ENCODE results near the gene MED20.
A peak's percentile ranks its signal among the peaks of the same experiment; 100 is the strongest.

The MED20 gene

DNA sequence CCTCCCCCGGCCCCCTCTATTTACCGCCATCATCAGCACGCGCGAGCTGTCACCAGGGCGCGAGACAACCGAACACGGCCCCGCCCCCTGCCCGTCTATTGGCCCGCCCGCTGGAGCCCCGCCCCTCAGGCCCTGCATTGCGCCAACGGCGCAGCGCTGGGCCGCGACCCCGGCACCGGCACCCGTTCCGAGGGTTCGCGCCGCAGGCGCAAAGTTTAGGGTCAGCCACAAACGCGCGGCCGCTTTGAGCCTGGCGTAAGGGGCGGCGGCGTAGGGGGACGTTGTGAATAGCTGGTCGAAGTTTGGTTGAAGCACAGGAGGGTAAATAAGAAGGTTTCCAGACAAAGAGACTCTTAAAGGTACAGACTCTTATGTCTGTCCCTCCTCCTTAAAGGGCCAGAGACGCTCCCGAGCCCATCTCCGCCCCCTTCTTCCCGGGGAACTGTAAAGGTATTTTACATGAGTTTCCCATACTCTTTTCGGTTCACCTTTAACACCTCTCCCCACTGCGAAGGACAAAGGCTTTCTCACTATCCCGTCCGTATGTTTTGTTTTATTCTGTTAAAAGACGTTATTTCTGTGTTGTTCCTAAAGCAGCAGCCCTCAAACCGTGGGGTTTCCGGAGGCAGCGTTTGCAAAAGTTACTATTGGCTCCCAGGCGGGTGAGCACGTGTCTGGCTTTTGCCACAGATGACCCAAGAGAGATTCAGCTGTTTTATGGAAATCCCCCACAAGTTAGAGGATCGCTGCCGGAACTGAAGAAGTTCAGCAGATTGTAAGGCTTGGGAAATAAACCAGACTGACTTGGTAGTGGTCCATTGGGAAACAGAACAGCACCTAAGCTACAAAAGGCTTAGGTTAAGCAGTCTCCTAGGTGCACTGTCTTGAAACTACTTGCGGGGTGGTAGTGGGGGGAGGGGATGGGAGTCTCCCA, 25.4 kb downstream of the MED20 start, which contains the start of gene USP49:
Gene USP49, minus strand, starts transcription at position 76 of the 934 bp plus-strand sequence. CDS start 88,392 bp downstream, outside the sequence.
- Mint-ChIP-seq H3K27ac (no peak within 1 kb of the TSS), H3K27me3 (no peaks in the 10 kb centered on the region), H3K9me3 (no peaks in the 10 kb centered on the region), H3K4me1 (peaks cover 9% of the 10 kb centered on the region), H3K4me3 (no peak within 1 kb of the TSS), H3K36me3 (no peaks in the 10 kb centered on the region)
- ATAC-seq: peak; percentile 98

DNA sequence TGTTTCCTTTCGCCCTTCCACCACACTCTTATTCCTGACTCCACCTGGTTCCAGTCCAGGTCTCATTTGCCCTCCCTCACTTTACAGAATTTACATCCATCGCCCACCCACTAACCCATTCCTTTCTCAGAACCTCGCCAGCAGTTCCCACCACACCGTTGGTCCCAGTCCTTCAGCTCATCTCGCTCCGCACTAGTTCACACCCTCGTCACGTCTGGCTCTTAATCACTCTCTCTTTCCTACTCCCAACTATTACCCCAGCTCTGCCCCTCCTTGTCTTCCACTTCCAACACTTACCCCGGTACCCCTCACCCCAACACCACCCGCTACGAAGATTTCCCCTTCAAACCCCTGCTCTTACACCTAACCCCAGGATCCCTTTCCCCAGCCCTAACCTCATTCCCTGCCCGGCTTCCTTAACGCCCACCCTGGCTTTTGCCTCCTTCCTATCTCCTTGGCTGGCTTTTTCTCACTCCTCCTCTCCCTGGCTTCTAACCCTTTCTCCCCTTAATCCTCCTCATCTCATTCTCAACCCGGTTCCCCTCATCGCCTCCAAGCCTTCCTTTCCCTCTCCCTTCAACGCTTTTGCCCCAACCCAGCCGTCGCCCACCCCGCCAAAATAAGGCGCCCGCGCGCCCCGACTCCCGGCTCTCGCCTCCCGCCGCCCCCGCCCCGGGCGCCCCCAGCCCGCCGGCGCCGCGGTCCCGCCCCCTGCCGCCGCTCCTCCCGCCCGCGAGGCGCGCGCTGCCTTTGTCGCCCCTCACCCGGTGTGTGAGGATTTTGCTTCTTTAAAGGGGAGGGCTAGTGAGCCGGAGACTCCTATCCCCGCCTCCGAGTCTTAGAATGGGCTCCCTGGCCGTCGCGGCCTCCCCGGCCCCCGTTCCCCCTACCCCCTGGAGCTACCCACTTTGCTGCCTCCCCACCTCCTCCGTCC, 26.3 kb downstream of the MED20 start:
- Mint-ChIP-seq H3K4me1 (peaks cover 9% of the 10 kb centered on the region), H3K27me3 (no peaks in the 10 kb centered on the region), H3K36me3 (no peaks in the 10 kb centered on the region), H3K4me3 (no peak overlapping the region), H3K9me3 (no peaks in the 10 kb centered on the region), H3K27ac (no peak overlapping the region)
- ATAC-seq: peak; percentile 42

DNA sequence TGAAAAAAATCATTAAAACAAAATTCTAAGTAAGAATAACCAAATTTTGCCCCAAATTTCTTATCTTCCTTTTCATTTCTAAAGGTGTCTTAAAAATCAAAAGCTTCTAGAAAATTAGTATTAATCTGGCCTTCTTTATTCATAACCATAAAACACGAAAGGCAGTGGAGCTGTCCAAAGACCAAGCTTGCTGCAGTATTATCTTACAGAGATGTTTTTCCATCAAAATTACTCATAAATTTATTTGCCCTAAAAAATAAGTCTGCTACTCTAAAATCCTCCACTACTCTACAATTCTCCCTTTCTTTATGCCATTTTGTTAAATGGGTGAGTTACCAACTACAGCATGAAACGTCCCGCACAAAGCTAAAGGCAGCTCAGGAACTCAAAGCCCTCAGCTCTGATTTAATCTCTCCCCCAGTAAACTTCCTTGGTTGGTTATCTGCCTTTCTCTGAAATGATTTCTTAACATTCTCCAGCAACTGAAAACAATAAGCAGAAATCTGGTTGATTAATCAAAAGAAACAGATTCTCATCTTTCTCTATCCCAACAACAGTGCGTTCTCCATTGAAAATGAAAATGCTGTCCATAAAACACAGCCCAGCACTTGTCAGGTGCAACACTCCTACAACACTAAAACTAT, 27.9 kb downstream of the MED20 start:
- ATAC-seq: no peak
- peaks cover 9% of the 10 kb centered on the region for H3K4me1 Mint-ChIP-seq
- H3K27ac Mint-ChIP-seq: no peak overlapping the region
- H3K36me3 Mint-ChIP-seq: no peaks in the 10 kb centered on the region
- no peaks in the 10 kb centered on the region for H3K9me3 Mint-ChIP-seq
- no peak overlapping the region for H3K4me3 Mint-ChIP-seq
- H3K27me3 Mint-ChIP-seq: no peaks in the 10 kb centered on the region

DNA sequence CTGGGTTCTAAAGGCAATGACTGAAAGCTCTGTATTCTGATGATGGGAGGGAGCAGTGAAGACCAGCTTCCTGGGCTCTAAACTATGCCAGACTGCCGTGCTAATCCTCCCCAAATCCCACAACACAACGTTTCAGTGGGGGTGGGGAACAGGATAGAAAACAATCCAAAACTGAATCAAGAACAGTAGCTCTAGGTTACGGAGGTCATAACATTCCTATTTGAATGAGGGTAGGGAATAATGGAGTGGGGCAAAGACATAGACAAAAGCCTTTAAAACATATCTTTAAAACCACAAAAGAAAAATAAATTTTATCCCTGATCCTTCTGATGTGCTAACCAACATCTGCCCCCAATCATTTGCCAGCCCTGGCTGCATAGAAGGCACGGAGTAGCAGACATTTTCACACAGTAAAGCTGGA, 33.6 kb downstream of the MED20 start:
- no peak for ATAC-seq

DNA sequence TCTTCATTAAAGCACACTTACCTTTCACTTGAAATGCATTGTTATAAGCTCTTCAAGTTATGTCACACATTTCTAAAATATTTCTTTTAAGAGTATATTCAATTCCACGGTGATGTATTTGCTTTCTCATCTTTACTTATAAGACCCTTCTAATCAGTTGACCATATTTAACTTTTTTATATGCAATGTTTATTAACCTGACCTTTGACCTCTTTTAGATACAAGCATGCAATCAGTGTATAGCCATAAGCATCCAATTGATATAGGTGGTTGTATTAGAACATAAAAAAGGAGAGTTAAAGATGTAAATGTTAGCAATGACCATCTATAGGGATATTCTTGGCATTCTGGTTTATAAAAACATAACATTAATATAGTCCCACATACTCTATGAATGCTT, 35.0 kb downstream of the MED20 start:
- Mint-ChIP-seq H3K27ac (no peak overlapping the region), H3K4me1 (no peaks in the 10 kb centered on the region), H3K4me3 (no peak overlapping the region), H3K9me3 (no peaks in the 10 kb centered on the region), H3K27me3 (no peaks in the 10 kb centered on the region), H3K36me3 (no peaks in the 10 kb centered on the region)
- ATAC-seq: no peak

More for the DNA sequence above, 33.6 kb downstream of the MED20 start:
- no peaks in the 10 kb centered on the region for H3K36me3 Mint-ChIP-seq
- no peaks in the 10 kb centered on the region for H3K27me3 Mint-ChIP-seq
- H3K4me1 Mint-ChIP-seq: no peaks in the 10 kb centered on the region
- no peak overlapping the region for H3K27ac Mint-ChIP-seq
- H3K9me3 Mint-ChIP-seq: no peaks in the 10 kb centered on the region
- no peak overlapping the region for H3K4me3 Mint-ChIP-seq

DNA sequence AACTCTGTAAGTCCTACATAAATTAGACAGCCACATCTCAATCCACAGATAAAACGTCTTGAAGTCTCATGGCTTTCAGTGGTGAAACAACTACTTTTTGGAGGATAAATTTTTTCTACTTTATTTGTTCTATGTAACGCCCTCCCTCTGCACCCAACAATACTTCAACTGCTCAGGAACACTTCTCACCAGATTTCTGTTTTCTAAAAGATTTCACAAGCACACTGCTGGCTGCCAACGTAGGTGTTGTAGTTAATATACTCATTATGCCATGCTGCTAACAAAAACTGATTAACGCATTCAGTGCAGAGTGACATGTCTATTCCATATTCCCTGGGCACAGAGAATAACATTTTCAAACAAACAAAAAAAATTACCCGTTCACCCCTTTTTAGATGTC, 36.0 kb downstream of the MED20 start:
- no peaks in the 10 kb centered on the region for H3K4me1 Mint-ChIP-seq
- H3K9me3 Mint-ChIP-seq: no peaks in the 10 kb centered on the region
- H3K36me3 Mint-ChIP-seq: no peaks in the 10 kb centered on the region
- ATAC-seq: no peak
- H3K27me3 Mint-ChIP-seq: no peaks in the 10 kb centered on the region
- no peak overlapping the region for H3K27ac Mint-ChIP-seq
- no peak overlapping the region for H3K4me3 Mint-ChIP-seq

DNA sequence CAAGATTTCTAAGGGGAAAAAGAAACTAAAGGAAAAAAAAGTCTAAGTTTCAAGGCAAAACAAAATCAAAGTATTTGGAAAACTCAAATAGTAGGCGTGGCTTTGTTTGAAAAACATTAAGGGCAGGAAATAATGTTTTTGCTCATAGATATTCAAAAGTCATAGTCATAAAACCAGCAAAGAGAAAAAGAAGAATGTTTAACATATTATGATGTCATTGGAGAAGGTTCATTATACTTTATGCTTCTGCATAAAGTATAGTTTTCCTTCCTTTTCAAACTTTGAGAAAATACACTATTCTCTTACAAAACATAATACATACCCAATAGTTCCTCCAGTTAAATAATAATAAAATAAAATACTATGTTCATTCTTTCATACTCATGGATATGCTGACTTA, 39.4 kb downstream of the MED20 start:
- Mint-ChIP-seq H3K9me3 (no peaks in the 10 kb centered on the region), H3K27me3 (no peaks in the 10 kb centered on the region), H3K4me1 (no peaks in the 10 kb centered on the region), H3K4me3 (no peak overlapping the region), H3K36me3 (no peaks in the 10 kb centered on the region), H3K27ac (no peak overlapping the region)
- no peak for ATAC-seq

DNA sequence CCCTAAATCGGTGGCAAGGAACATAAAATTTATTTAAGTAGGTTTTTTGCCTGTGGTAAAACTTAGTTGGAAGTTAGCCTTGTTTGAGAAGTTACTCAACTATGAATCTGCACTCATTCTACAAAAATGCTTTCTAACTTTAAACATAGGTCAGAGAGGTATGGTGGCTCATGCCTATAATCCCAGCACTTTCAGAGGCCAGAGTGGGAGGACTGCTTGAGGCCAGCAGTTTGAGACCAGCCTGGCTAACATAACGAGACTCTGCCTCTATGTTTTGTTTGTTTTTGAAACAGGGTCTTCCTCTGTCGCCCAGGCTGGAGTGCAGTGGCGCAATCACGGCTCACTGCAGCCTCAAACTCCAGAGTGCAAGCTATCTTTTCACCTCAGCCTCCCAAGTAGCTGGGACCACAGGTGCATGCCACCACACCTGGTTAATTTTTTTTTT, 42.0 kb downstream of the MED20 start:
- ATAC-seq: no peak
- H3K27ac Mint-ChIP-seq: no peak overlapping the region
- no peaks in the 10 kb centered on the region for H3K36me3 Mint-ChIP-seq
- no peaks in the 10 kb centered on the region for H3K27me3 Mint-ChIP-seq
- H3K9me3 Mint-ChIP-seq: no peaks in the 10 kb centered on the region
- H3K4me3 Mint-ChIP-seq: no peak overlapping the region
- H3K4me1 Mint-ChIP-seq: no peaks in the 10 kb centered on the region

DNA sequence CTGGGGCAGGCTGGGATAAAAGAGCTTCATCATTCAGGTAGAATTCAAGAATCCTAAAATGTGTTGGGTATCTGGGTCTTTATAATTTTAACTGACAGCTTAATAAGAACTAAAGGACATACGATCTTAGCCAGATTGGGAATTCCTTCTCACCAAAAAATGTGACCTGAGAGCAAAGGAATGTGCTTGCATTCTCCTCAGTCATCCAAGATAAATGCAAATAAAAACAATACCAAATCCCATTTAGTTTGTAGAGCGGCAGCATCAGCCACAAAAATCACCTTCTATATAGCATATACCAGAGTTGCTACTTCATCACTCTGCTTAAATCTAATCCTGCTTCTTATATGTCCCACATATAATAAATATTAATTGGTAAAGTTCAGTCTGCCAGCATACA, 42.7 kb downstream of the MED20 start:
- H3K27me3 Mint-ChIP-seq: no peaks in the 10 kb centered on the region
- no peaks in the 10 kb centered on the region for H3K36me3 Mint-ChIP-seq
- H3K4me3 Mint-ChIP-seq: no peak overlapping the region
- no peak for ATAC-seq
- no peaks in the 10 kb centered on the region for H3K9me3 Mint-ChIP-seq
- H3K4me1 Mint-ChIP-seq: no peaks in the 10 kb centered on the region
- H3K27ac Mint-ChIP-seq: no peak overlapping the region

DNA sequence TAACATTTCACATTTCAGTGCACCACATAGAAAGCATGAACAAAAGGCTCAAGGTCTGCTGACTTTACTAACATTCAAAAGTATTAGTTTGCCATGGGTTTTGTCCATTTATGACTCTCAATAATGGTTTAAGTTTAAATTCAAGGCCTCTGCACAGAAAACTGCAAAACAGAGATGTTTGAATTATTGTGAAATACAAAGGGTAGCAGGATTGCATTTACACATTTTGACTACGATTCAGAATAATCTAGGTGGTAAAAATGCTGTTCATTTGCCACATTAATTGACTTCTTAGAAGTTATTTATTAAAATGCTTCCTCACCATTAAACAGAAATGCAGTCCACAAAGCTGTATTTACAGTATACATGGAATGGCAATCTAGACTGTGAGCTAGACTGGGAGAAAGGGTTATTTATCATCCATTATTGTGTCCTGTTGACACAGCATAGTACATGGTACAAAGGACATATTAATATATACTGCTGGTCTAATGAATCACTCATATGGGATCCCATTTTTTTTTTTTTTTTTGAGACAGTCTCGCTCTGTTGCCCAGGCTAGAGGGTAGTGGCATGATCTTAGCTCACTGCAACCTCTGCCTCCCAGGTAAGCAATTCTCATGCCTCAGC, 43.8 kb downstream of the MED20 start:
- H3K27me3 Mint-ChIP-seq: no peaks in the 10 kb centered on the region
- no peaks in the 10 kb centered on the region for H3K9me3 Mint-ChIP-seq
- no peak overlapping the region for H3K4me3 Mint-ChIP-seq
- no peak for ATAC-seq
- no peak overlapping the region for H3K27ac Mint-ChIP-seq
- H3K36me3 Mint-ChIP-seq: no peaks in the 10 kb centered on the region
- H3K4me1 Mint-ChIP-seq: peaks cover 6% of the 10 kb centered on the region

DNA sequence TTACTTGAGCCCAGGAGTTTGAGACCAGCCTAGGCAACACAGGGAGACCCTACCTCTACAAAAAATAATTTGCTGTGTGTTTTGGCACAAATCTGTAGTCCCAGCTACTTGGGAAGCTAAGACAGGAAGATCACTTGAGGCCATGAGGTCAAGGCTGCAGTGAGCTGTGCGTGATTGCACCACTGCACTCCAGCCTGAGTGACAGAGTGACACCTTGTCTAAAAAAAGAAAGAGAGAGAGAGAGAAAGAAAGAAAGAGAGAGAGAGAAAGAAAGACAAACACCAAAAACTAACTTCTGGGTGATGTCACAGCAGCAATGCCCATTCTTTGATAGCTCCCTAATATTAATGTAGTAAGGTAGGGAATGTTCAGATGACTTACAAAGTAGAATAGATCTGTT, 46.2 kb downstream of the MED20 start:
- no peaks in the 10 kb centered on the region for H3K36me3 Mint-ChIP-seq
- no peaks in the 10 kb centered on the region for H3K27me3 Mint-ChIP-seq
- H3K4me3 Mint-ChIP-seq: no peak overlapping the region
- no peaks in the 10 kb centered on the region for H3K9me3 Mint-ChIP-seq
- no peak for ATAC-seq
- H3K4me1 Mint-ChIP-seq: peaks cover 13% of the 10 kb centered on the region
- H3K27ac Mint-ChIP-seq: no peak overlapping the region

DNA sequence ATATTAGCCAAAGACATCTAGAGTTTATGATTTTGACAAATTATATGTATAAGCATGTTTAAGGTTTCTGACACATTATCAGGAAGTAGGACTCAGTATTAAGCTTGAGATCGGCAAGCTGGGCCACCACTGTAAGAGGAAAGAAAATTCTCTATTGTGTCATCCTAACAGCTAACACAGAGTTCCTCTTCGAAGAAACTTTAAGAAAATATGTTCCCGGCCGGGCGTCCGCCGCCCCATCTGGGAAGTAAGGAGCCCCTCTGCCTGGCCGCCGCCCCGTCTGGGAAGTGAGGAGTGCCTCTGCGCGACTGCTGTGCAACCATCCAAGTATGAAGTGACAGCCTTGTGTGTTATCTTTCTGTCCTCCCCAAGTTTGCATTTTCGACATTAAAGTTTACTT, 48.8 kb downstream of the MED20 start:
- no peak overlapping the region for H3K4me3 Mint-ChIP-seq
- no peaks in the 10 kb centered on the region for H3K36me3 Mint-ChIP-seq
- ATAC-seq: no peak
- H3K4me1 Mint-ChIP-seq: peaks cover 13% of the 10 kb centered on the region
- no peaks in the 10 kb centered on the region for H3K9me3 Mint-ChIP-seq
- no peak overlapping the region for H3K27ac Mint-ChIP-seq
- no peaks in the 10 kb centered on the region for H3K27me3 Mint-ChIP-seq

DNA sequence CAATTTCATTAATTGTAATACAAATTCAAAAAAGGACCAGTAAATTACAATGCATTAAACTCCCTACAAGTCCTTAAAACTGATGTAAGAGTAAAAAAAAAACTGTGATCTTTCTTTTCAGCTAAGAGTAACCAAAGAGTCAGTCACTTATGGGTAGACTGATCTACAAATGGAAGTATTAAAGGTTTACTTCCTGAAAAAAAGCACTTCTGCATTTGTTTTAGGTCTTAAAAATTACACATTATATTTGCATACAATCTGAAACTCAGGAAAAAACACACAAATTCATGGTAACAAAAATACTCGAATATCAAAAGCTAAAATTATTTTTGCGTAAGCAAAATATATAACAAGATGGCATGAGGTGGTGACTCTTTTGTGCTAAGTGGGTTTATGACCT, 49.2 kb downstream of the MED20 start:
- H3K4me3 Mint-ChIP-seq: no peak overlapping the region

DNA sequence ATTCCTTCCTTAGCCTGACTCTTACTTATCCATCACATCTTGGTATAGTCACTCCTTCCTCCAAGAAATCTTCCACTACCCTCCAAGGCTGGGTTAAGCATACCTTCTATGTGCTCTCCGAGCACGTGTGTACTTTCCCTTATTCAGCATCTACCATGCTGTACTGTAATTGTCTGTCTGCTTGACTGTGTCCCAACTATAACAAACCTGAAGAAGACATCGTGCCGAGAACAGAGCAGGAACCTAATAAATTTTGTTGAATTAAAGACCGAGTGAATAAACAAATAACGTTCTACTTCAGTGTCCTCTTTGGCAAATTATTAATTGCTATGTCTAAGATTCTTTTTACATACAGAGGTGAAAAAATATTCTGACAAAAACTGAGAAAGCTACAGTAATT, 61.6 kb downstream of the MED20 start:
- H3K27me3 Mint-ChIP-seq: no peaks in the 10 kb centered on the region
- no peak overlapping the region for H3K27ac Mint-ChIP-seq
- no peaks in the 10 kb centered on the region for H3K9me3 Mint-ChIP-seq

More for the DNA sequence above, 49.2 kb downstream of the MED20 start:
- Mint-ChIP-seq H3K27ac (no peak overlapping the region), H3K27me3 (no peaks in the 10 kb centered on the region), H3K9me3 (no peaks in the 10 kb centered on the region), H3K36me3 (no peaks in the 10 kb centered on the region), H3K4me1 (peaks cover 13% of the 10 kb centered on the region)
- ATAC-seq: no peak

DNA sequence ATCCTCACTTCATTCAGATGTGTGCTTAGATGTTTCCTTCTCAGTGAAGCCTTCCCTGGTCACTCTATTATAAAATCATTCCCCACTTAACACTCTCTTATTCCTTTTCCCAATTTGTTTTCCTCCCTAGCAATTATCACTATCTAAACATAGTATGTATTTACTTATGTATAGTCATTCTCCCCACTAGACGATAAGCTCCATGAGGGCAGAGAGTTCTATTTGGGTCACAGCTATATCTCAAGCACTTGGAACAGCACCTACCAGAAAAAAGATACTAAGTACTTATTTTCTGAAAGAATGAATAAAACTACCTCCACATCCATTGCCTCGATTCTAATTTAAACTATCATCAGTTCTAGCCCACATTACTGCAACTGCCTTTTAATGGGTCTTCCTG, 62.2 kb downstream of the MED20 start:
- ATAC-seq: no peak
- no peak overlapping the region for H3K27ac Mint-ChIP-seq
- no peaks in the 10 kb centered on the region for H3K4me1 Mint-ChIP-seq
- H3K27me3 Mint-ChIP-seq: no peaks in the 10 kb centered on the region
- no peak overlapping the region for H3K4me3 Mint-ChIP-seq
- no peaks in the 10 kb centered on the region for H3K9me3 Mint-ChIP-seq
- H3K36me3 Mint-ChIP-seq: no peaks in the 10 kb centered on the region

More for the DNA sequence above, 61.6 kb downstream of the MED20 start:
- ATAC-seq: no peak
- Mint-ChIP-seq H3K4me1 (no peaks in the 10 kb centered on the region), H3K4me3 (no peak overlapping the region), H3K36me3 (no peaks in the 10 kb centered on the region)
